ENCODE data around the gene SLC12A8.

DNA sequence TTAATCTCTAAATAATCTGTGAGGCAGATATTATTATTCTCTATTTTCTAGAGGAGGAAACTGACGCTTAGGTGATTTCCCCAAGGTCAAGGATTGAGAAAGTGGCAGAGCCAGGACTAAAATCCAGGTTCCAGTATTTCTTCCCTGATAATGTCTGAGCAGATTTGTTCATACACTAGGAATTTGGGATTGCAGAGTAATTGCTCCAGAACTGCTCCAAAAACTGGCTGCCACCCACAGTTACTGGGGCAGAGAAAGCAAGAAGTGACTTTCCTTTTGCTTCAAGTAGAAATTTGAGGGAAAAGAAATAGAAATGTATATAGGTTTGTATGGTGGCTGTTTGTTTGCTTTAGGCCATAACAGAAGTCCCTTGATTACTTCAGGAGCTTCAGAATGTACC lies 60.6 kb downstream of the SLC12A8 start:
- TF ChIP-seq, protein P1, sequence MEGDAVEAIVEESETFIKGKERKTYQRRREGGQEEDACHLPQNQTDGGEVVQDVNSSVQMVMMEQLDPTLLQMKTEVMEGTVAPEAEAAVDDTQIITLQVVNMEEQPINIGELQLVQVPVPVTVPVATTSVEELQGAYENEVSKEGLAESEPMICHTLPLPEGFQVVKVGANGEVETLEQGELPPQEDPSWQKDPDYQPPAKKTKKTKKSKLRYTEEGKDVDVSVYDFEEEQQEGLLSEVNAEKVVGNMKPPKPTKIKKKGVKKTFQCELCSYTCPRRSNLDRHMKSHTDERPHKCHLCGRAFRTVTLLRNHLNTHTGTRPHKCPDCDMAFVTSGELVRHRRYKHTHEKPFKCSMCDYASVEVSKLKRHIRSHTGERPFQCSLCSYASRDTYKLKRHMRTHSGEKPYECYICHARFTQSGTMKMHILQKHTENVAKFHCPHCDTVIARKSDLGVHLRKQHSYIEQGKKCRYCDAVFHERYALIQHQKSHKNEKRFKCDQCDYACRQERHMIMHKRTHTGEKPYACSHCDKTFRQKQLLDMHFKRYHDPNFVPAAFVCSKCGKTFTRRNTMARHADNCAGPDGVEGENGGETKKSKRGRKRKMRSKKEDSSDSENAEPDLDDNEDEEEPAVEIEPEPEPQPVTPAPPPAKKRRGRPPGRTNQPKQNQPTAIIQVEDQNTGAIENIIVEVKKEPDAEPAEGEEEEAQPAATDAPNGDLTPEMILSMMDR (IDR thresholded peaks at IDR 0.05; ENCODE audit: low read depth, low read length): no peak
- no peak for TF ChIP-seq POLR2A (IDR thresholded peaks at IDR 0.05; ENCODE audit: extremely low read depth, insufficient read length)
